Stomach smooth muscle (tissue), 2 donors: ENCODE results near the gene NFIL3.
"Not testable (repeated sequence)": the region's sequence is repeated elsewhere in the genome, so short reads cannot be mapped to it uniquely, and the experiment has no call there.

ENCODE experiments used
- H3K27ac ChIP-seq: one replicate; pipeline ENCODE4 v1.7.0; 2013; ENCODE audit warnings: mild to moderate bottlenecking, low read length, inconsistent platforms
- H3K27me3 ChIP-seq, 2 donors: one replicate each; pipeline ENCODE4 v1.7.0; 2013; ENCODE audit warnings: low read length in 2 of 2; ENCODE audit not compliant: insufficient read depth in 2 of 2, control insufficient read depth in 1 of 2
- H3K36me3 ChIP-seq, 2 donors: one replicate each; pipeline ENCODE4 v1.7.0; 2013; ENCODE audit warnings: low read length in 2 of 2; ENCODE audit not compliant: control insufficient read depth in 2 of 2, insufficient read depth in 2 of 2
- H3K4me1 ChIP-seq: one replicate; pipeline ENCODE4 v1.7.0; 2013; ENCODE audit warnings: low read length; ENCODE audit not compliant: control insufficient read depth, insufficient read depth
- H3K4me3 ChIP-seq, 2 donors: one replicate each; pipeline ENCODE4 v1.7.0; 2013; ENCODE audit warnings: low read length in 2 of 2
- H3K9ac ChIP-seq, 2 donors: one replicate each; pipeline ENCODE4 v1.7.0; 2013; ENCODE audit warnings: low read length in 2 of 2, mild to moderate bottlenecking in 1 of 2
- H3K9me3 ChIP-seq, 2 donors: one replicate each; pipeline ENCODE4 v1.7.0; 2013; ENCODE audit warnings: low read length in 2 of 2; ENCODE audit not compliant: control insufficient read depth in 2 of 2
- donor health status: healthy.
- donor health status: Pancreatic carcinoma.

NFIL3 gene, protein sequence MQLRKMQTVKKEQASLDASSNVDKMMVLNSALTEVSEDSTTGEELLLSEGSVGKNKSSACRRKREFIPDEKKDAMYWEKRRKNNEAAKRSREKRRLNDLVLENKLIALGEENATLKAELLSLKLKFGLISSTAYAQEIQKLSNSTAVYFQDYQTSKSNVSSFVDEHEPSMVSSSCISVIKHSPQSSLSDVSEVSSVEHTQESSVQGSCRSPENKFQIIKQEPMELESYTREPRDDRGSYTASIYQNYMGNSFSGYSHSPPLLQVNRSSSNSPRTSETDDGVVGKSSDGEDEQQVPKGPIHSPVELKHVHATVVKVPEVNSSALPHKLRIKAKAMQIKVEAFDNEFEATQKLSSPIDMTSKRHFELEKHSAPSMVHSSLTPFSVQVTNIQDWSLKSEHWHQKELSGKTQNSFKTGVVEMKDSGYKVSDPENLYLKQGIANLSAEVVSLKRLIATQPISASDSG

DNA sequence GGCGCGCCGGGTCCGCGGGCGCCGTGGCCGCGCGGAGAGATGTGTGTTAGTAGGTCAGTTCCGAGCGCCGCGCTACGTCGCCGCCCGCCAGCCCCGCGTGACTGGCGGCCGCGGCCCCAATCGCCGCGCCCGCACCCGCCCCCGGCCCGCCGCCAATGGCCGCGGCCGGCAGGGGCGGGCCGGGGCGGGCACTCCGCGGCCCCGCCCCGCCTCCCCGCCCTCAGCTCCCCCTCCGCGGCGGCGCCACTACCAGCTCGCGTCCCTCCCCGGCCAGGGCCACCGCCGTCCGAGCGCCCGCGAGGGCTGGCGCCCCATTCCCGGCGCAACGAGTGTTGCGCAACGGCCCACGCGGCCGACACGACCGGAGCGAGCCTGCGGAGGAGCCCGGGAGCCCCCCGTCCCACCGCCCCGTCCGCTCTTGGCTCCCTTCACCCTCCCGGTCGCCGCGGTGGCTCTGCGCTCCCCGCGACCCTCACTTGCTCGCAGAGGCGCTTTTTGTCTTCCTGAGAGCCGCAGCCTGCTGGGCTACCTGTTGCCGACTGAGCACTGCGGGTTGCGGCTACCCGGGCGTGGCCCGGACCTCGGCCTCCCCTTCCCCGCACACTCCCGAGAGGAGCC lies at the start of gene NFIL3:
Gene NFIL3 (minus strand): TSS at position 48 of the 618 bp plus-strand sequence. CDS start 13,098 bp downstream, outside the sequence.
- Histone ChIP-seq H3K4me3 (peak within 1 kb of the TSS; percentile 67 to 95), H3K4me1 (peaks cover 24% of the 10 kb centered on the region), H3K9ac (peak within 1 kb of the TSS; percentile 91 to 99), H3K36me3 (no peaks in the 10 kb centered on the region), H3K9me3 (no peaks in the 10 kb centered on the region), H3K27me3 (no peaks in the 10 kb centered on the region), H3K27ac (peak within 1 kb of the TSS; percentile 93)

DNA sequence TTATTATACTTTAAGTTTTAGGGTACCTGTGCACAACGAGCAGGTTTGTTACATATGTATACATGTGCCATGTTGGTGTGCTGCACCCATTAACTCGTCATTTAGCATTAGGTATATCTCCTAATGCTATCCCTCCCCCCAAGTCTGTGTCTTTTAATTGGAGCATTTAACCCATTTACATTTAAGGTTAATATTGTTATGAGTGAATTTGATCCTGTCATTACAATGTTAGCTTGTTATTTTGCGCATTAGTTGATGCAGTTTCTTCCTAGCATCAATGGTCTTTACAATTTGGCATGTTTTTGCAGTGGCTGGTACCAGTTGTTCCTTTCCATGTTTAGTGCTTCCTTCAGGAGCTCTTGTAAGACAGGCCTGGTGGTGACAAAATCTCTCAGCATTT lies 47.9 kb upstream of the NFIL3 start:
- H3K36me3 ChIP-seq, H3K27ac ChIP-seq, H3K27me3 ChIP-seq, H3K4me1 ChIP-seq, H3K4me3 ChIP-seq, H3K9me3 ChIP-seq, H3K9ac ChIP-seq: not testable (repeated sequence)

DNA sequence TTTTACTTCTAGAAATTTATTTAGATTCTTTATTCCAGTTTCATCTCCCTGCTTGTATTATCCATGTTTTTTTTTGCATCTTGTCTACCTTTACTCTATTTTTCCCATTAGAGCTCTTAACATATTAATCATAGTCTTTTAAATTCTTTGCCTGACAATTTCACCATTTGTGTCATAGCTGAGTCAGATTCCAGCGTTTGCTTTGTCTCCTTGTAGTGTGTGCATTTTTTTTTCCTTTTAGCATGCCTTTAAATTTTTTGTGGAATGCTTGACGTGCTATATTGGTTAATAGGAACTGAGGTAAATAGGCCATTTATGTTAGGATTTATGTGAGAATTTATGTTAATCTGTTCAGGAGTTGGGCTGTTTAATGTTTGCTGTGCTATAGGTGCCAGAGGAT lies 41.8 kb upstream of the NFIL3 start:
- Histone ChIP-seq H3K9me3 (peaks cover 0 to 3% of the 10 kb centered on the region in 2 donors), H3K27ac (no peak overlapping the region), H3K27me3 (no peaks in the 10 kb centered on the region), H3K36me3 (no peaks in the 10 kb centered on the region), H3K9ac (no peak overlapping the region), H3K4me3 (no peak overlapping the region), H3K4me1 (no peaks in the 10 kb centered on the region)

DNA sequence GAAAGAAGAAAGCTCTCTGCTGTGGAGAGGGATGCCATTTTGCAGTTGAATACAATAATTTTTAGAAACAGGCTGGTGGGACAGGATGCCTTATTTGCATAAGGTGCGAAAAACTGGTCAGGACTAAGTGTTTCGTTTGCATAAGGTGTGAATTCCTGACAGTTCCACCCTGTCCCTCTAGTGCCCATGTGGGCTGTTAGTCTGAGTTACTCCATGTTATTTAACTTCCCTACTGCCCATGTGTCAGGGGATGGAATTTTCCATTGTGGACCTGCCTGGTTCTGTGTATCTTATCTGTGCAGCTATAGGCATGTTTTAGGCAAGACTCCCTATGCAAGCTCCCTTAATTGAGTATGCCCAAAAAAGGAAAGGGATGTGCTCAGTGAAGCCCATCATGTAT lies 35.3 kb upstream of the NFIL3 start:
- no peaks in the 10 kb centered on the region for H3K9me3 ChIP-seq
- no peak overlapping the region for H3K27ac ChIP-seq

DNA sequence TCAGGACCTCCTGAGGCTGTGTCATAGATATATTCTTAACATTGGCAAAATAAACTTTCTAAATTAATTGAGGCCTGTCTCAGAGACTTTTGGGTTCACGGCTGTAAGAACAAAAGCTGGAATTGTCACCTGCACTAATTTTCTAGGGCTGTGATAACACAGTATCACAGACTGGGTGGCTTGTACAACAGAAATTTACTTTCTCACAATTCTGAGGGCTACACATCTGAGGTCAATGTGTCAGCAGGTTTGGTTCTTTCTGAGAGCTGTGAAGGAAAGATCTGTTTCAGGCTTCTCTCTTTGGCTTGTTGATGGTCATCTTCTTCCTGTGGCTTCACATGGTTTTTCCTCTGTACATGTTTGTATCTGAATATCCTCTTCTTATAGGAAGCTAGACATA lies 29.2 kb upstream of the NFIL3 start:
- H3K36me3 ChIP-seq, result no peaks in the 10 kb centered on the region
- H3K4me1 ChIP-seq, result no peaks in the 10 kb centered on the region
- no peaks in the 10 kb centered on the region for H3K27me3 ChIP-seq
- H3K4me3 ChIP-seq, result no peak overlapping the region
- no peak overlapping the region for H3K27ac ChIP-seq
- H3K9ac ChIP-seq, result no peak overlapping the region
- H3K9me3 ChIP-seq, result no peaks in the 10 kb centered on the region

More for the DNA sequence above, 35.3 kb upstream of the NFIL3 start:
- H3K4me3 ChIP-seq, result no peak overlapping the region
- no peaks in the 10 kb centered on the region for H3K27me3 ChIP-seq
- H3K9ac ChIP-seq, result no peak overlapping the region
- no peaks in the 10 kb centered on the region for H3K36me3 ChIP-seq
- no peaks in the 10 kb centered on the region for H3K4me1 ChIP-seq

DNA sequence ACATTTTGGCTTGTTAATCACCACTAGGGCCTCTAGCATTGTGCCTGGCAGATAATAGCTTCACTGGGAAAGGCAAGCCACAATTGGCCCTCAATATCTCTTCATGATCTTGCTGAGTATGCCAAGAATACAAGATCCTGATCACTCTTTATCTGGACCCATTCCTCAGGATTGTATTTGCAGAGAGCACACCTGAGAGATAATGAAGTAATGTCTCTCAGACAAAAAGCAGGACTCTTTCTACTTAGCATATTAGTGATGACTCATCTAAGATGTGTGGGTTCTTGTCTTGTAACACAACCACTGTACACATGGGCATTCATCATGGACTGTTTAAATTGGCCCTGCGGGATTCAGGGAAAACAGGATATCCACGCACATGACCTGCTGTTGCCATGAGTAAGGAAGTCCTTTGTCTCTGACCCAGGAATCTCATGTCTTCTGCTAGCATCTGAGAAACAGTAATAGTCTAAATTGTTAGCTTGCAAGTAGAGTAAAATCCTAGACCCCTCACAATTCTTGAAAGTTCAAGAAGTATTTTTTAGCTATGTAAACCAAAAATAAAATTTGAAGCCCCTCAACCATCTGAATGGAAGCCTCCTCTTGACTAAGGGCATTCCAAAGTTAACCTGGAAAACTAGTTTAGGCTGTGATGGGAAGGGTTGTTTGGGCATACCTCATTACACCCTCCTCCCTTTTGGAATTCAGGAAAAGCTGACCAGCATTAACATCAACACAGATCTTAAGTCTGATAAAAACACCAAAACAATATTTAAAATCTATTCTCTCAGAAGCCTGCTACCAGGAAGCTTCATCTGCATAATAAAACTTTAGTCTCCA lies 28.0 kb upstream of the NFIL3 start:
- Histone ChIP-seq H3K9me3 (no peaks in the 10 kb centered on the region), H3K36me3 (no peaks in the 10 kb centered on the region), H3K27ac (no peak overlapping the region), H3K27me3 (no peaks in the 10 kb centered on the region), H3K9ac (no peak overlapping the region), H3K4me1 (no peaks in the 10 kb centered on the region), H3K4me3 (no peak overlapping the region)

DNA sequence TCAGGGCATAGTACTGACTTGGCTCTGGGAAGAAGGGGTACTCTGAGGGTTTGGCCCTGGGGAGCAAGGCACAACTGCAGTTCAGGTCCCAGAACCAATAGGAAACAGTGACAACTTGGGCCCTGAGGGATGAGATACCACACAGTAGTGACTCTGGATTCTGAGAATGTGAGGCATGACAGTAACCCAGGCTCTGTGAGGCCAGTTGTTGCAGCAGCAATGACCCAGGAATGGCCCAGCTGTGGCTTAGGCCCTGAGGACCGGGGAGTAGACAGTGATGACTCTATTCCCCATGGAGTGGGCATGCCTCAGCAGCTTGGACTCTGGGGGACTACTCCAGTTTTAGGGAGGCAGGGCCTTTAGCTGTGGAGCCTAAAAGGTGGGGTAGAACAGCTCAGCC lies 21.5 kb upstream of the NFIL3 start:
- no peaks in the 10 kb centered on the region for H3K36me3 ChIP-seq
- no peak overlapping the region for H3K9ac ChIP-seq
- H3K27me3 ChIP-seq, result no peaks in the 10 kb centered on the region
- H3K4me1 ChIP-seq, result no peaks in the 10 kb centered on the region
- H3K27ac ChIP-seq, result no peak overlapping the region
- H3K9me3 ChIP-seq, result peaks cover 3 to 8% of the 10 kb centered on the region in 2 donors
- no peak overlapping the region for H3K4me3 ChIP-seq

DNA sequence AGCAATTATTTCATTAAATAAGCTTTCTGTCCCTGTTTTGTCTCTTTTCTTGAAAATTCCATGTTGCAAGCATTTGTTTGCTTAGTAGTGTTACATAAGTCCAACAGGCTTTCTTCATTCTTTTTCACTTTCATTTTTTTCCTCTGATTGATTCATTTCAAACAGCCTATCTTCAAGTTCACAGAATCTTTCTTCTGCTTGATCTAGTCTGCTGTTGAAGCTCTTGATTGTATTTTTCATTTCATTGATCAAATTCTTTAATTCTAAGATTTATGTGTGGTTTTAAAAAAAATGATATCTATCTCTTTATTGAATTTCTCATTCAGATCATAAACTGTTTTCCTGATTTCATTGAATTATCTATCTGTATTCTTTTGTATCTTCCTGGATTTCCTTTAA lies 20.4 kb upstream of the NFIL3 start:
- Histone ChIP-seq H3K27me3 (no peaks in the 10 kb centered on the region), H3K27ac (no peak overlapping the region), H3K9me3 (peaks cover 3 to 8% of the 10 kb centered on the region in 2 donors), H3K4me1 (no peaks in the 10 kb centered on the region), H3K36me3 (no peaks in the 10 kb centered on the region), H3K9ac (no peak overlapping the region), H3K4me3 (no peak overlapping the region)

DNA sequence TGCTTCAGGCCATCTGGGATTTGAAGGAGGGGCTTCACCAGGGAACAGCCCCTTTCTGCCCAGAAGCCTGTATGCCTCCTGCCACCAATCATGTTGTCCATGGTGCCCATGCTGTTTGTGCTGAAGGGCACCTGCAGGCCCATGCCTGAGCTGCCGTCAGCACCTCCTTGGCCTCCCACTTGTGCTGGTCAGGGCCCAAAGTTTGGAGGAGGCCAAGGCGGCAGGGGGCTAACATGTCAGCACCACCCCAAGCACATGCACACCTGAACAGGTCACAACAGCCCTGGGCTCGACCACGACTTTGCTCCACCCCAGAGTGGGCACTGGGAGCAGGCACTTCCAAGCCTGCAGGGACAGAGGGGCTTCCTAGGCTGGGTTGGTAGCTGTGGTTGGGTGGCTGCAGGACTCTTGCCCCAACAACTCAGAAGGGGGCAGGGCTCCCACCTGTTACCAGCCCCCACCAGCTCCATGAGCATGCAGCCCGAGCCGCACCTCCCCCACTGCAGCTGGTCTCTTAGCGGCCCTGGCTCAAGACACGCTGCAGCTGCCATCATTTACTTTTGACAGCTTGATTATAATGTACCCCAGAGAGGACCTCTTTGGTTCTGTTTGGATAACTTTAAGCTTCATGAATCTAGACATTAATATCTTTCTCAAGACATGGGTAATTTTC lies 19.8 kb upstream of the NFIL3 start:
- Histone ChIP-seq H3K4me3 (no peak overlapping the region), H3K9me3 (peaks cover 3 to 8% of the 10 kb centered on the region in 2 donors), H3K9ac (no peak overlapping the region), H3K27ac (no peak overlapping the region), H3K4me1 (no peaks in the 10 kb centered on the region), H3K36me3 (no peaks in the 10 kb centered on the region), H3K27me3 (no peaks in the 10 kb centered on the region)

DNA sequence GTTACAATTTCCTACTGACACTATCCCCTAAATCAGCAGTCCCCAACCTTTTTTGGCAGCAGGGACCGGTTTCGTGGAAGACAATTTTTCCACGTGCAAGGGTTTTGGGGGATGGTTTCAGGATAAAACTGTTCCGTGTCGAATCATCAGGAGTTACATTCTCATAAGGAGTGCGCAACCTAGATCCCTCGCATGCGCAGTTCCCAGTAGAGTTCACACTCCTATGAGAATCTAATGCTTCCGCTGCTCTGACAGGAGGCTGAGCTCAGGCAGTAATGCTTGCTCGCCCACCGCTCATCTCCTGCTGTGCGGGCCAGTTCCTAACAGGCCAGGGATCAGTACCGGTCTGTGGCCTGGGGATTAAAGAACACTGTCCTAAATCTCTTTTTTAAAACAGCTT lies 13.2 kb upstream of the NFIL3 start:
- H3K4me3 ChIP-seq, result no peak overlapping the region
- H3K27me3 ChIP-seq, result no peaks in the 10 kb centered on the region
- no peak overlapping the region for H3K9ac ChIP-seq
- no peaks in the 10 kb centered on the region for H3K4me1 ChIP-seq
- H3K9me3 ChIP-seq, result no peaks in the 10 kb centered on the region
- no peak overlapping the region for H3K27ac ChIP-seq
- H3K36me3 ChIP-seq, result no peaks in the 10 kb centered on the region
